ENCODE data around the gene NQO1. TPM values are rescaled to one million over a fixed set of nuclear protein-coding genes. Genes with fewer than 3 reads are reported as not detected.

NQO1 gene
- total and polyA plus RNA-seq, 2 of the 4 experiments (the other 2 are of a cell fraction), result 304 to 426 TPM

DNA sequence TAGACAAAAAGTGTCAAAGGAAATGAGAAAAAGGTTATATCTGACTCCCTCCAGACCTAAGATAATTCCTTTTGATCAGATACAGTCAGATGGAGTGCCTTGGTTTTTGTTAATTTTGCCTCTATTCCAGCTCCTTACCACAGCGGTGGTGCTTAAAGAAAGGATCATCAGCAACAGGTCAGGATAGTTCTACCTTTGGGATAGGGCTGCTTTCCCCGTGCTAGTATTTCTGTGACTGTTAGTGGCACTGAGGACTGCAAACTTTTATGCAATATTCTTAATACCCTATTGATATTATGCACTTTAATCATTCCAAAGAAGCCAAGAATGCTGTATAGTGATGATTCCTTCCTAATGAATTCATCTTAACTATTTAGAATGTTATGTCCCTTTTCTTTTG is 24.5 kb downstream of the NQO1 start:
- no peak overlapping the region for H2BK120ac ChIP-seq (ENCODE audit: low read depth, low read length)
- H3K4me2 ChIP-seq (ENCODE audit: low read depth, low read length), result no peak overlapping the region
- dilution Hi-C loops (cut with HindIII; ENCODE audit: low sequenced_read_pairs, unreplicated experiment), result no loop called here
- H3K4ac ChIP-seq (ENCODE audit: low read depth, low read length), result no peak overlapping the region
- H2BK20ac ChIP-seq (ENCODE audit: low read depth, low read length), result no peak overlapping the region
- H3K9me3 ChIP-seq (ENCODE audit: control insufficient read depth, insufficient read depth, low read length), result no peaks in the 10 kb centered on the region
- H4K91ac ChIP-seq (ENCODE audit: insufficient read depth, low read depth, low read length), result no peak overlapping the region
- H2BK5ac ChIP-seq (ENCODE audit: low read depth, low read length, poor library complexity, severe bottlenecking), result peak overlapping the region; percentile 34
- no peak overlapping the region for H2AK5ac ChIP-seq (ENCODE audit: low read depth, low read length)
- no TSS peak for BruUV-seq (replicated peaks)
- no peak overlapping the region for H3K9ac ChIP-seq (ENCODE audit: low read depth, low read length)
- H3K23ac ChIP-seq (ENCODE audit: low read depth, low read length), result peak overlapping the region; percentile 11; the same call in 1 of the 2 replicates
- no peak overlapping the region for H4K8ac ChIP-seq (ENCODE audit: low read depth in 2 of 2, low read length in 2 of 2)
- in situ Hi-C loops (cut with MboI; ENCODE audit: low sequenced_read_pairs), result no loop called here
- no peak overlapping the region for H3K18ac ChIP-seq (ENCODE audit: low read depth, low read length)
- H3K79me1 ChIP-seq (ENCODE audit: low read depth in 1 of 2, low read length in 2 of 2), result peaks cover 28 to 36% of the 10 kb centered on the region in 2 experiments
- DNase-seq, result no peak
- H3K56ac ChIP-seq (ENCODE audit: extremely low read depth, insufficient read depth, low read length), result no peak overlapping the region
- no peaks in the 10 kb centered on the region for H3K27me3 ChIP-seq (ENCODE audit: control insufficient read depth, insufficient read depth, low read length)
- peaks cover 4% of the 10 kb centered on the region; the same call in 1 of the 2 replicates for H4K20me1 ChIP-seq (ENCODE audit: insufficient read depth, low read length)
- H3K27ac ChIP-seq (ENCODE audit: insufficient read depth, low read length), result no peak overlapping the region
- POLR2A ChIA-PET (ENCODE audit: unreplicated experiment), result no interaction called here
- intact Hi-C loops (cut with micrococcal nuclease), result no loop called here
- H3K36me3 ChIP-seq (ENCODE audit: control insufficient read depth, insufficient read depth, low read length), result peaks cover 11% of the 10 kb centered on the region
- no CpG with 5 or more reads among the region's 2 CpGs for WGBS, 2 experiments (ENCODE audit: extremely low coverage in 2 of 2, insufficient read length in 1 of 2)
- H4K5ac ChIP-seq (ENCODE audit: low read depth, low read length), result peak overlapping the region; percentile 12; the same call in 1 of the 2 replicates
- H3K4me1 ChIP-seq (ENCODE audit: control insufficient read depth, insufficient read depth, low read length), result peaks cover 2% of the 10 kb centered on the region
- no peak overlapping the region for H2AFZ ChIP-seq (replicated peaks; ENCODE audit: low read length, poor library complexity)
- no peak overlapping the region for H2BK15ac ChIP-seq (ENCODE audit: low read depth, low read length)
- no peak overlapping the region for H3K4me3 ChIP-seq (ENCODE audit: insufficient read depth, low read depth, low read length)
- H2AK9ac ChIP-seq (replicated peaks; ENCODE audit: low read depth, low read length, poor library complexity), result no peak overlapping the region
- peaks cover 5% of the 10 kb centered on the region; the same call in 1 of the 2 replicates for H3K9me1 ChIP-seq (ENCODE audit: insufficient read depth, low read length)
- CTCF ChIA-PET, result no interaction called here
- H3K14ac ChIP-seq (replicated peaks; ENCODE audit: low read depth, low read length), result no peak overlapping the region
- no peak; the same call in 1 of the 2 replicates for ATAC-seq (ENCODE audit: low read depth)
- TF ChIP-seq RCOR1 (IDR thresholded peaks at IDR 0.05; ENCODE audit: insufficient replicate concordance, low read length) (no peak), RFX5 (IDR thresholded peaks at IDR 0.05; ENCODE audit: low read depth, low read length) (no peak), SMC3 (IDR thresholded peaks at IDR 0.05; ENCODE audit: low read depth, low read length) (no peak), RAD21 (IDR thresholded peaks at IDR 0.05; ENCODE audit: low read length) (no peak), CEBPB (IDR thresholded peaks at IDR 0.05; ENCODE audit: low read depth, low read length) (no peak), BHLHE40 (IDR thresholded peaks at IDR 0.05; ENCODE audit: low read depth, low read length) (no peak), FOS (IDR thresholded peaks at IDR 0.05; ENCODE audit: low read depth, low read length) (no peak), MAZ (IDR thresholded peaks at IDR 0.05; ENCODE audit: borderline replicate concordance, low read depth, low read length) (no peak), POLR2A (IDR thresholded peaks at IDR 0.05; ENCODE audit: low read depth, low read length) (no peak)
- TF ChIP-seq, protein P1, sequence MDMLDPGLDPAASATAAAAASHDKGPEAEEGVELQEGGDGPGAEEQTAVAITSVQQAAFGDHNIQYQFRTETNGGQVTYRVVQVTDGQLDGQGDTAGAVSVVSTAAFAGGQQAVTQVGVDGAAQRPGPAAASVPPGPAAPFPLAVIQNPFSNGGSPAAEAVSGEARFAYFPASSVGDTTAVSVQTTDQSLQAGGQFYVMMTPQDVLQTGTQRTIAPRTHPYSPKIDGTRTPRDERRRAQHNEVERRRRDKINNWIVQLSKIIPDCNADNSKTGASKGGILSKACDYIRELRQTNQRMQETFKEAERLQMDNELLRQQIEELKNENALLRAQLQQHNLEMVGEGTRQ (IDR thresholded peaks at IDR 0.05; ENCODE audit: low read depth, low read length), result no peak
- TF ChIP-seq, protein P2, sequence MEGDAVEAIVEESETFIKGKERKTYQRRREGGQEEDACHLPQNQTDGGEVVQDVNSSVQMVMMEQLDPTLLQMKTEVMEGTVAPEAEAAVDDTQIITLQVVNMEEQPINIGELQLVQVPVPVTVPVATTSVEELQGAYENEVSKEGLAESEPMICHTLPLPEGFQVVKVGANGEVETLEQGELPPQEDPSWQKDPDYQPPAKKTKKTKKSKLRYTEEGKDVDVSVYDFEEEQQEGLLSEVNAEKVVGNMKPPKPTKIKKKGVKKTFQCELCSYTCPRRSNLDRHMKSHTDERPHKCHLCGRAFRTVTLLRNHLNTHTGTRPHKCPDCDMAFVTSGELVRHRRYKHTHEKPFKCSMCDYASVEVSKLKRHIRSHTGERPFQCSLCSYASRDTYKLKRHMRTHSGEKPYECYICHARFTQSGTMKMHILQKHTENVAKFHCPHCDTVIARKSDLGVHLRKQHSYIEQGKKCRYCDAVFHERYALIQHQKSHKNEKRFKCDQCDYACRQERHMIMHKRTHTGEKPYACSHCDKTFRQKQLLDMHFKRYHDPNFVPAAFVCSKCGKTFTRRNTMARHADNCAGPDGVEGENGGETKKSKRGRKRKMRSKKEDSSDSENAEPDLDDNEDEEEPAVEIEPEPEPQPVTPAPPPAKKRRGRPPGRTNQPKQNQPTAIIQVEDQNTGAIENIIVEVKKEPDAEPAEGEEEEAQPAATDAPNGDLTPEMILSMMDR (conservative IDR thresholded peaks at IDR 0.05; ENCODE audit: low read depth, low read length), result no peak
